ENCODE data around the gene GOLGA8K.
"Not testable (repeated sequence)": the region's sequence is repeated elsewhere in the genome, so short reads cannot be mapped to it uniquely, and the experiment has no call there.

Gene GOLGA8K

DNA sequence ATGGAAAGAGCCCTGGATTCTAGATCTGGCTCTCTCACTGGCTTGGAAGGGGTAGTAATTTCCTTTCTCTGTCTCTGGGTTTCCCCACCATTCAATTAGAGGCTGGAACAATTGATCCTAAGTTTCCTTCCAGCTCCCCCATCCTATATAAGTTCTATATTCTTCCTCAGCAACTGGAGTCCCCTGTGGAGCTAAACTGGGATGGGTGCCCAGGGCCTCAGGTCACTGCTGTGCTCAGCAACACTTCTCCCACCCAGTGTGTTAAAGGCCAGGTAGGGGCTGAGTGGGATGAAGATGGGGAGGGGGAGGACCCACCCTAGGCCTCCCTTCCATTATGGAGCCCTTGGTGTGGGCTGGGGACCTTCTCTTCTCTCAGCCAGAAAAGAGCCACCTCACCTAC, 46.2 kb downstream of the GOLGA8K start:
- not testable (repeated sequence) for DNase-seq (ENCODE audit: low read depth in 2 of 2)

DNA sequence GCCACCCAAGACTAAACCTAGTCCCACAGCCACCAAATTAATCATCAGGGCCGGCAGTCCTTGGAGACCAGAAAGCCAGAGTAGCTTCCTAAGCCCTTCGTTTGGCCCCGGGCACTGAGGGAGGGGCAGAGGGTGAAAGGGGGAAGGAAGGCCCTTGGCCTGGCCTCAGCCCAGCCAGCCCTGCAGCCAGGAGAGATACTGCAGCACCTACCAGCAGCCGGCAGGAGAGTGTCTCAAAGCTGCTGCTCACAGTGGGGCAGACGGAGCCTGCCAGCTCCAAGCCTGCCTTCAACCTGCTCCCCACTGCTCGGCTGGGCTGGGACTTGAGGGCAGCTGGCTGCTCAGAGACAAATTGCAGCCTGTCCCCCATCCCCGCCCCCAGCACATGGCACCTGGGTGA, 50.3 kb downstream of the GOLGA8K start:
- not testable (repeated sequence) for DNase-seq (ENCODE audit: low read depth in 2 of 2)

DNA sequence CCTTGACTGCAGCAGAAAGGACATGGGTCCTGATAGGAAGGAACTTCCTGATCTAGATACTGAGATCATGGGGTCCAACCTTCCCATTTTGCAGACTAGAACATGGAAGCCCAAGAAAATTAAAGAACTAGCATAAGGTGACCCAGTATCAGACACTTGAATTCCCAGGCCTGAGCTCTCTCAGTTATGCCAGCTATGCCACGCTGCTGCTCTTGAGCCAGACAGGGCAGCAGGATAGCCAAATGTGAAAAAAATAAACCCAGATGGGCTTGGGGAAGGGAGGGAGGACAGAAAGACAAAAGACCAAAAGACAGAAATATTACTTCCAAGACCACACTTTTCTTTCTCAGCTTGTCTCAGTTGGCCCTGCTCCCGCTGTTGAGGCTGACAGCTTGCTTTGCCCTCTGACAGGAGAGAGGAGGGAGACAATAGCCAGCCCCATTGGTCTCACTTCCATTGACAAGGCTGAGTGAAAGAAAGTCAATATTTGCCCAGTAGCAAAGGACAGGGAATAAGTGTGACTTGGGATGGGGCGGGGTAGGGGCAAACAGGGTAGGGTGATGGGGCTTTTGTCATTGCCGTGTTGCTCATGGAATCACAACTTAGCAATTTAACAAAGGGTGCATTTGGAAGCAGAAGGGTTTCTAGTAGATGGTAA, 52.4 kb downstream of the GOLGA8K start:
- not testable (repeated sequence) for DNase-seq (ENCODE audit: low read depth in 2 of 2)

DNA sequence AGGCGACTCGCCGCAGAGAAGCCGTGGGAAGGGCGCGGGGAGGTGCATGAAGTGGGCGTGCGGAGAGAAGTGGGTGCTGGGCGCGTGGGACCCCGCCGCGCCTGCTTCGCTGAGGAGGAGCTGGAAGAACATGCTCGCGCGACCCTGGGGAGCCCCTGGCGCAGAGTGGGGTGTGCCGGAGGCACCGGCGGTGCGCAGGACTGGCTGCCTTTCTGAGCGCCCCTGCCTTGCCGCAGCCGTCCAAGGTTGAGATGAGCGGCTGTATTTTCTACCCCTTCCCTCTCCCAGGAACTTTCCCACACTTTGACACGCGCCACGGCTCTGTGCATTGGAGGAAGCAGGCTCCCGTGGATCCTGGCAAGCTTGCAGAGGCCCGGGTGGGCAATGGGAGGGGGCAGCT, 56.1 kb downstream of the GOLGA8K start:
- not testable (repeated sequence) for DNase-seq (ENCODE audit: low read depth in 2 of 2)

DNA sequence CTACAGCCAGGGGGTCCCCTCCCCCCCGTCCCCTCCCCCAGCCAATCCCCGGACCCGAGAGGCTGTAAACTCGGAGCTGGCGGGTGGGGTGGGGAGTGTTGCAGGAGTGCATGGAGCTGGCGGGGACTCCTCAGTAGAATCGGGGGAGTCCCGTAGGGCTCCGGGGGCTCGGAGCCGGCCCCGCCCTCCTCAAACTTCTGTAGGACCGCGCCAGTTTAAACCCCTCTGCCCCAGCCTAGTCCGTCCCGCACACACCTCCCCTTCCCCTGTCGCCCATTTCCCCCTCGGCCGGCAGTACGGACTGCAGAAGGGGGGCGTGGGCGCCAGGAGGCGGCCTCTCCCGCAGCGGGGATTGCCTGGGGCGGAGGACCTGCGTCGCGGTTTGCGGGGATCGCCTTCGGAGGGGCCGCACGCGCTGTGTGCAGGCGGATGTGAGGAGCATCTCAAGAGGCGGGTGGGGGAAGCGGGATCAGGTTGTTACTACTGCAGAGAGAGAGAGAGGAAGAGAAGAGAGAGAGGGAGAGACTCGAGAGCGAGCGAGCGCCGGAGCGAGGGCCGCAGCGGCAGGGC, 57.0 kb downstream of the GOLGA8K start:
- not testable (repeated sequence) for DNase-seq (ENCODE audit: low read depth in 2 of 2)

DNA sequence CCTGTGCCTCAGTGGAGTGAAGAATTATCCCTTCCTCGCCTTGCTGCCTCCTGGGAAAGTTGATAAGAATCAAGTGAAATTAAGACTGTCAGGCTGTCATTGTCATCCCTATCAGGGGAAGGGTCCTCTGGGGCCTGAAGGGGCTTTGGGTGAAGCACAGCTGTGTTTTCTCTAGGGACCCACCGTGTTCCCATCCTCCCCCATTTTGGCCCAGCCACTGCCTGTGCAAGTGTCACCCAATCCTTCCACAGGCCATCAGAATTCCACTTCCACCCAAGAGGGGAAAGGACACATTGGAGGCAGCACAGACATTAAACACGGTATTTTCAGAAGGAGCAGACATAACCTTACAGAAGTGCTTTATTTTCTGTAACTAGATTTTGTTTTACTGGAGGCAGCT, 59.2 kb downstream of the GOLGA8K start:
- DNase-seq (ENCODE audit: low read depth in 2 of 2), result not testable (repeated sequence)
